Endodermal cell (in vitro differentiated cells): ENCODE data around the gene FERMT2. TPM values are rescaled to one million over a fixed set of nuclear protein-coding genes. Genes with fewer than 3 reads are reported as not detected.

Experiments
- DNase-seq: peaks from one replicate; pipeline ENCODE4 v3.0.0-alpha.2; 2017
- H3K27ac ChIP-seq: 2 replicates; pipeline ENCODE4 v1.5.1; 2013; ENCODE audit warnings: mild to moderate bottlenecking, low read depth, low read length, moderate library complexity
- H3K27me3 ChIP-seq: 2 replicates; pipeline ENCODE4 v1.6.1; 2013; ENCODE audit warnings: mild to moderate bottlenecking, low read length, moderate library complexity; ENCODE audit not compliant: insufficient read depth, control insufficient read depth, poor library complexity, severe bottlenecking
- H3K36me3 ChIP-seq: 2 replicates; pipeline ENCODE4 v1.7.0; 2013; ENCODE audit warnings: mild to moderate bottlenecking, low read length, moderate library complexity; ENCODE audit not compliant: control insufficient read depth, insufficient read depth
- H3K4me1 ChIP-seq: one replicate; pipeline ENCODE4 v1.7.0; 2013; ENCODE audit warnings: low read length; ENCODE audit not compliant: control insufficient read depth, insufficient read depth
- H3K4me3 ChIP-seq: 2 replicates; pipeline ENCODE4 v1.5.1; 2013; ENCODE audit warnings: mild to moderate bottlenecking, low read length, moderate library complexity
- H3K9ac ChIP-seq: 2 replicates; pipeline ENCODE4 v1.6.1; 2013; ENCODE audit warnings: mild to moderate bottlenecking, low read length, moderate library complexity; ENCODE audit not compliant: poor library complexity, severe bottlenecking; ENCODE audit errors: extremely low read depth
- H3K9me3 ChIP-seq: 2 replicates; pipeline ENCODE4 v1.6.1; 2013; ENCODE audit warnings: mild to moderate bottlenecking, low read length, moderate library complexity; ENCODE audit not compliant: control insufficient read depth
- H3K27ac Mint-ChIP-seq: 2 replicates; pipeline ENCODE4 v1.8.0; 2020; ENCODE audit warnings: mixed read lengths
- H3K27me3 Mint-ChIP-seq: 2 replicates; pipeline ENCODE4 v1.8.0; 2021; ENCODE audit warnings: mild to moderate bottlenecking, mixed read lengths; ENCODE audit not compliant: insufficient read depth
- H3K36me3 Mint-ChIP-seq: 2 replicates; pipeline ENCODE4 v1.8.0; 2020; ENCODE audit warnings: low read depth, mixed read lengths
- H3K4me1 Mint-ChIP-seq: 2 replicates; pipeline ENCODE4 v1.8.0; 2020; ENCODE audit warnings: mixed read lengths
- H3K4me3 Mint-ChIP-seq: 2 replicates; pipeline ENCODE4 v1.8.0; 2020; ENCODE audit warnings: mild to moderate bottlenecking, moderate library complexity, mixed read lengths
- H3K9me3 Mint-ChIP-seq: 2 replicates; pipeline ENCODE4 v1.8.0; 2020; ENCODE audit warnings: mild to moderate bottlenecking, mixed read lengths
- WGBS, 2 experiments: methylation state at CpG; one replicate each; pipeline versions ENCODE4 v1.1.5 to v1.1.7; 2013; ENCODE audit warnings: missing lambda C conversion rate in 2 of 2, mixed read lengths in 1 of 2; ENCODE audit not compliant: insufficient coverage in 1 of 2, insufficient read length in 1 of 2; 5-methylcytosine and 5-hydroxymethylcytosine counted together
- total RNA-seq, 2 donors: library from RNA; stranded (reverse); fragmentation: NEBNext Ultra II Directional in 1 of 2; extraction: Animal tissue kit (Norgen Biotek cat#: 25700) in 1 of 2; gene quantifications; 2 replicates in 1 of 2; 3 replicates in 1 of 2; pipeline ENCODE4 v1.2.1, GENCODE V29; 2021
- TF ChIP-seq, protein P1 (sequence below): fragments of 200-600 bp; sonication (generic); conservative IDR thresholded peaks from 2 replicates; pipeline ENCODE4 v1.5.0; 2021; ENCODE audit warnings: antibody characterized with exemption, mild to moderate bottlenecking

FERMT2 gene
- total RNA-seq, 2 donors from 2014 or later = 350 to 377 TPM

DNA sequence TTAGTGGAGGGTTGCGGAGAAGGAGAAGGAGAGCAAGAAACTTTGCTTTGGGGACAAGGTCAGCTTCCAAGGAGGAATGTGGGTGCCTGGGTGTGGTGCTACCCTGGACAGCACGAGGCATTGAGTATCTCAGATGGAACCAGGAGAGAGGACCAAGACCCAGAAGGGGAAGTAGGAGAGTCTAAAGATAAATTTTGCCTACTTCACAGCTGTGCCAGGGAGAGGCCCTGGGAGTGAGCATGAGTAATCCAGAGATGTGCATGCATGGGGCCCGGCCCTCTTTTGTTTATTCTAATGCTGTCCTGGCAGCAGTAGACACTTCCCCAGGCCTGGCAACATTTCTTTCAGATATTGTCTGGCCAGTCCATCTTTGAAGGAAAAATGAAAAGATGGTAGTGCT, 110.0 kb downstream of the FERMT2 start:
- no peak overlapping the region for H3K9ac ChIP-seq
- Mint-ChIP-seq H3K4me1 (peaks cover 39% of the 10 kb centered on the region), H3K4me3 (no peak overlapping the region), H3K27ac (no peak overlapping the region), H3K36me3 (no peaks in the 10 kb centered on the region), H3K9me3 (peaks cover 3% of the 10 kb centered on the region), H3K27me3 (no peaks in the 10 kb centered on the region)
- H3K4me3 ChIP-seq = no peak overlapping the region
- no peak for DNase-seq
- no peaks in the 10 kb centered on the region for H3K36me3 ChIP-seq
- no peaks in the 10 kb centered on the region for H3K9me3 ChIP-seq
- WGBS, 2 experiments = 91 to 100% methylated on average over 2 to 3 of the region's 3 CpGs
- peaks cover 16% of the 10 kb centered on the region for H3K4me1 ChIP-seq
- TF ChIP-seq, protein P1, sequence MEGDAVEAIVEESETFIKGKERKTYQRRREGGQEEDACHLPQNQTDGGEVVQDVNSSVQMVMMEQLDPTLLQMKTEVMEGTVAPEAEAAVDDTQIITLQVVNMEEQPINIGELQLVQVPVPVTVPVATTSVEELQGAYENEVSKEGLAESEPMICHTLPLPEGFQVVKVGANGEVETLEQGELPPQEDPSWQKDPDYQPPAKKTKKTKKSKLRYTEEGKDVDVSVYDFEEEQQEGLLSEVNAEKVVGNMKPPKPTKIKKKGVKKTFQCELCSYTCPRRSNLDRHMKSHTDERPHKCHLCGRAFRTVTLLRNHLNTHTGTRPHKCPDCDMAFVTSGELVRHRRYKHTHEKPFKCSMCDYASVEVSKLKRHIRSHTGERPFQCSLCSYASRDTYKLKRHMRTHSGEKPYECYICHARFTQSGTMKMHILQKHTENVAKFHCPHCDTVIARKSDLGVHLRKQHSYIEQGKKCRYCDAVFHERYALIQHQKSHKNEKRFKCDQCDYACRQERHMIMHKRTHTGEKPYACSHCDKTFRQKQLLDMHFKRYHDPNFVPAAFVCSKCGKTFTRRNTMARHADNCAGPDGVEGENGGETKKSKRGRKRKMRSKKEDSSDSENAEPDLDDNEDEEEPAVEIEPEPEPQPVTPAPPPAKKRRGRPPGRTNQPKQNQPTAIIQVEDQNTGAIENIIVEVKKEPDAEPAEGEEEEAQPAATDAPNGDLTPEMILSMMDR = no peak
- H3K27ac ChIP-seq = no peak overlapping the region
- no peaks in the 10 kb centered on the region for H3K27me3 ChIP-seq

DNA sequence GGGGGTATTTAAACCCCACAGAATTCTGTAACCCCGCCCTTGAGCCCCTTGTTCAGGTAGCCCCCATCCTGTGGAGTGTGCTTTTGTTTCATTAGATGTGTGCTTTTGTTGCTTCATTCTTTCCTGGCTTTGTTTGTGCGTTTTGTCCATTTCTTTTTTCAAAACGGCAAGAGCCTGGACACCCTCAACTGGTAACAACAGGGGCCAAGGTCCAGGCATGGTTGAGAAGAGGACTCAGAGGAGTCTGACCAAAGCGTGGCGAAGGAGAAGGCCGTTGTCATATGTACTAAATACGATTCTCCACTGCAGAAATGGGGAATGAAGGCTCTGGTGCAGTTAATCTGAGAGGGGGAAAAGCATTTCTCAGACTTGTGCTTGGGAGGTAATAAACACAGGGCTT, 113.4 kb downstream of the FERMT2 start:
- Histone ChIP-seq H3K27ac (no peak overlapping the region), H3K9ac (no peak overlapping the region), H3K4me1 (peaks cover 19% of the 10 kb centered on the region), H3K4me3 (no peak overlapping the region), H3K36me3 (no peaks in the 10 kb centered on the region), H3K9me3 (no peaks in the 10 kb centered on the region), H3K27me3 (no peaks in the 10 kb centered on the region)
- Mint-ChIP-seq H3K27ac (peak overlapping the region; percentile 46), H3K9me3 (peaks cover 3% of the 10 kb centered on the region), H3K4me1 (peaks cover 39% of the 10 kb centered on the region), H3K27me3 (no peaks in the 10 kb centered on the region), H3K4me3 (no peak overlapping the region), H3K36me3 (no peaks in the 10 kb centered on the region)
- TF ChIP-seq, protein P1 = no peak
- WGBS, 2 experiments = 97% methylated on average over 6 to 7 of the region's 7 CpGs
- no peak for DNase-seq

DNA sequence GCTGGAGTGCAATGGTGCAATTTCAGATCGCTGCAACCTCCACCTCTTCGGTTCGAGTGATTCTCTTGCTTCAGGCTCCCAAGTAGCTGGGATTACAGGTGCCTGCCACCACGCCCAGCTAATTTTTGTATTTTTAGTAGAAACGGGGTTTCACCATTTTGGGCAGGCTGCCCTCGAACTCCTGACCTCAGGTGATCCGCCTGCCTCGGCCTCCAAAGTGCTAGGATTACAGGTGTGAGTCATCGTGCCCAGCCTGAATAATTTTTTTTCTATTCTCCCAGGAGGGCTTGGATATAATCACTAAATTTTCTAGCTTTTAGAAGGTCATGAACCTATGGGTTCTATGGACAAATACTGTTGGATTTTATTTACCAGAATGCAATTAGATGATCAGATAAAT, 114.8 kb downstream of the FERMT2 start:
- H3K4me1 Mint-ChIP-seq = peaks cover 45% of the 10 kb centered on the region
- H3K9me3 Mint-ChIP-seq = peaks cover 3% of the 10 kb centered on the region
- Histone ChIP-seq H3K9ac (no peak overlapping the region), H3K27ac (no peak overlapping the region), H3K4me3 (no peak overlapping the region), H3K27me3 (no peaks in the 10 kb centered on the region), H3K4me1 (peaks cover 26% of the 10 kb centered on the region), H3K36me3 (no peaks in the 10 kb centered on the region), H3K9me3 (no peaks in the 10 kb centered on the region)
- H3K4me3 Mint-ChIP-seq = no peak overlapping the region
- H3K27me3 Mint-ChIP-seq = no peaks in the 10 kb centered on the region
- no peaks in the 10 kb centered on the region for H3K36me3 Mint-ChIP-seq
- 93 to 97% methylated on average over 9 of the region's 9 CpGs for WGBS, 2 experiments
- DNase-seq = no peak
- H3K27ac Mint-ChIP-seq = no peak overlapping the region
- TF ChIP-seq, protein P1 = no peak
